Esophagus muscularis mucosa (tissue), 4 donors: ENCODE data around the gene B4GALT5. TPM values are rescaled to one million over a fixed set of nuclear protein-coding genes. Genes with fewer than 3 reads are reported as not detected.

ENCODE experiments used
- DNase-seq: peaks from one replicate; pipeline ENCODE4 v3.0.0-alpha.2; 2017; ENCODE audit errors: extremely low spot score
- H3K27ac ChIP-seq, 4 donors: fragments of 200-600 bp; sonication (generic); replicated peaks in 1 of 4; 1 replicate in 3 of 4; 2 replicates in 1 of 4; pipeline ENCODE4 v1.5.1; 2016 to 2019; ENCODE audit warnings: mild to moderate bottlenecking in 1 of 4
- H3K27me3 ChIP-seq, 4 donors: fragments of 200-600 bp; sonication (generic); one replicate each; pipeline versions ENCODE4 v1.5.1 to v1.6.0; 2016 to 2019
- H3K36me3 ChIP-seq, 4 donors: fragments of 200-600 bp; sonication (generic); one replicate each; pipeline ENCODE4 v1.5.1; 2016 to 2019
- H3K4me1 ChIP-seq, 4 donors: fragments of 200-600 bp; sonication (generic); one replicate each; pipeline ENCODE4 v1.5.1; 2016 to 2019
- H3K4me3 ChIP-seq, 4 donors: fragments of 200-600 bp; sonication (generic); 1 replicate in 2 of 4; 2 replicates in 2 of 4; pipeline ENCODE4 v1.5.1; 2016 to 2019; ENCODE audit warnings: mild to moderate bottlenecking in 4 of 4, moderate library complexity in 1 of 4
- H3K9me3 ChIP-seq, 4 donors: fragments of 200-600 bp; sonication (generic); 1 replicate in 3 of 4; 2 replicates in 1 of 4; pipeline ENCODE4 v1.5.1; 2016 to 2019
- CTCF ChIP-seq, 3 experiments: fragments of 200-600 bp in 2 of 3; fragments of 450-650 bp in 1 of 3; sonication (generic) in 2 of 3; IDR thresholded peaks; one replicate each; pipeline ENCODE4 v1.5.1; 2017 to 2019; ENCODE audit warnings: antibody characterized with exemption in 3 of 3, mild to moderate bottlenecking in 2 of 3, moderate library complexity in 1 of 3
- EP300 ChIP-seq: sonication (generic); formaldehyde crosslinking; IDR thresholded peaks from one replicate; pipeline ENCODE4 v1.6.1; 2017; ENCODE audit warnings: antibody characterized with exemption
- POLR2A ChIP-seq: fragments of 450-650 bp; IDR thresholded peaks from one replicate; pipeline ENCODE4 v1.6.1; 2017; ENCODE audit warnings: antibody characterized with exemption, moderate library complexity, mild to moderate bottlenecking, low read depth
- POLR2AphosphoS5 ChIP-seq, 2 donors: sonication (generic); formaldehyde crosslinking; IDR thresholded peaks; one replicate each; pipeline ENCODE4 v1.6.1; 2017; ENCODE audit warnings: antibody characterized with exemption in 2 of 2
- WGBS: methylation state at CpG from one replicate; pipeline ENCODE4 v1.1.5; 2018; 5-methylcytosine and 5-hydroxymethylcytosine counted together
- intact Hi-C: fragments of 100-400 bp; cut with DNase I; formaldehyde crosslinking; loops from one replicate; pipeline ENCODE4 v1.15.1; 2023
- total RNA-seq, 4 donors: library from RNA; depleted of rRNA; stranded (reverse); fragments of >200 nt; gene quantifications; one replicate each; pipeline versions ENCODE4 v1.1.0 to v1.2.1, GENCODE V29; 2016

The B4GALT5 gene
- total RNA-seq, 4 donors from 2014 or later, result 23.3 to 51.2 (median 37.1) TPM

DNA sequence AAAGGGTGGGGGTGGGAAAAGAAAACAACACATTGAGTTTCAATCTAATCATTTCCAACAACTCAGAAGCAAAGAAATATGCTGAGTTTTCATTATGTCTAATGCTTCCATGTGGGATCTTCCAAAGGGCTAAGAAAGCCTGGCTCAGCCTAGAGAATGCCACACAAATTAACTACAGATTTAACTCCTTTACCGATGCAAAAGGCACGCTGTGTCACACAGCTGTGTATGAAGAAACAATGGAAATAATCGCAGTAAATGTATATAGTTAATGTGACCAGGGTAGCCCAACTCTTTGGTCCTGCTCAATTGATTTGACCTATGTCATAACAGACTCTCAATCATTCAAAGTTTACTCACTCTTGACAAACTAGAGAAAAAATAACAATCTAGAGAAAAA is 17.8 kb downstream of the B4GALT5 start:
- no peak overlapping the region for H3K27ac ChIP-seq
- TF ChIP-seq EP300, result no peak
- TF ChIP-seq POLR2AphosphoS5 (IDR thresholded peaks at IDR 0.05), result no peak
- intact Hi-C loops, result no loop called here
- H3K4me3 ChIP-seq, result no peak overlapping the region
- H3K36me3 ChIP-seq, result no peaks in the 10 kb centered on the region
- WGBS, result 75% methylated on average over 3 of the region's 3 CpGs
- DNase-seq, result no peak
- peaks cover 55 to 75% (median 70%) of the 10 kb centered on the region in 4 donors for H3K4me1 ChIP-seq
- no peaks in the 10 kb centered on the region for H3K9me3 ChIP-seq
- H3K27me3 ChIP-seq, result no peaks in the 10 kb centered on the region

- Histone ChIP-seq H3K27me3 (no peaks in the 10 kb centered on the region), H3K27ac (no peak overlapping the region), H3K4me3 (no peak overlapping the region), H3K9me3 (no peaks in the 10 kb centered on the region), H3K36me3 (no peaks in the 10 kb centered on the region), H3K4me1 (peaks cover 46 to 64% (median 62%) of the 10 kb centered on the region in 4 donors)
- no peak for DNase-seq
- TF ChIP-seq CTCF (IDR thresholded peaks at IDR 0.05) (no peak), POLR2AphosphoS5 (IDR thresholded peaks at IDR 0.05) (no peak), EP300 (no peak), POLR2A (no peak)
- intact Hi-C loops, result no loop called here
- WGBS, result 57% methylated on average over 2 of the region's 2 CpGs
Observed at GRCh38 chr20:49694450-49695071, 19.1 kb downstream of the B4GALT5 start.

- intact Hi-C loops, result no loop called here
- Histone ChIP-seq H3K27me3 (no peaks in the 10 kb centered on the region), H3K36me3 (no peaks in the 10 kb centered on the region), H3K9me3 (no peaks in the 10 kb centered on the region), H3K4me1 (peaks cover 39 to 66% (median 59%) of the 10 kb centered on the region in 4 donors), H3K27ac (no peak overlapping the region), H3K4me3 (no peak overlapping the region)
- no peak for DNase-seq
- 82% methylated on average over 5 of the region's 5 CpGs for WGBS
- TF ChIP-seq POLR2AphosphoS5 (IDR thresholded peaks at IDR 0.05), result no peak
- TF ChIP-seq EP300, result no peak
- TF ChIP-seq CTCF (IDR thresholded peaks at IDR 0.05), result no peak
- TF ChIP-seq POLR2A, result no peak
Observed at GRCh38 chr20:49693435-49694171, 20.1 kb downstream of the B4GALT5 start.

DNA sequence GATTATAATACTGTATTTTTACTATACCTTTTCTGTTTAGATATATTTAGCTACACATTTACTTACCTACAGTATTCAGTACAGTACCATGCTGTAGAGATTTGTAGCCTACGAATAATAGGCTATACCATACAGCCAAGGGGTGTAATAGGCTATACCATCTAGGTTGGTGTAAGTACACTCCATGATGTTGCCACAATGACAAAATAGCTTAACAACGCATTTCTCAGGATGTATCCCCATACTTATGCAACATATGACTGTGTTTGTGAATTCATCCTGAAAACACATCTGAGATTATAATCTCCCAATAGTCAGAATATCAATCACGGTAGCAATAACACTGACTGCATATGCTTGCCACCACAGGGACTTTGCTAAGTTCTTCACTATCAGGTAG is 20.7 kb downstream of the B4GALT5 start:
- H3K4me1 ChIP-seq, result peaks cover 42 to 72% (median 63%) of the 10 kb centered on the region in 4 donors
- intact Hi-C loops, result no loop called here
- TF ChIP-seq CTCF (IDR thresholded peaks at IDR 0.05), result no peak
- no peak for TF ChIP-seq POLR2AphosphoS5 (IDR thresholded peaks at IDR 0.05)
- no peak for TF ChIP-seq POLR2A
- no peak for TF ChIP-seq EP300
- 62% methylated on average over 3 of the region's 3 CpGs for WGBS
- H3K9me3 ChIP-seq, result no peaks in the 10 kb centered on the region
- H3K4me3 ChIP-seq, result no peak overlapping the region
- no peak overlapping the region for H3K27ac ChIP-seq
- no peaks in the 10 kb centered on the region for H3K36me3 ChIP-seq
- H3K27me3 ChIP-seq, result no peaks in the 10 kb centered on the region
- no peak for DNase-seq

DNA sequence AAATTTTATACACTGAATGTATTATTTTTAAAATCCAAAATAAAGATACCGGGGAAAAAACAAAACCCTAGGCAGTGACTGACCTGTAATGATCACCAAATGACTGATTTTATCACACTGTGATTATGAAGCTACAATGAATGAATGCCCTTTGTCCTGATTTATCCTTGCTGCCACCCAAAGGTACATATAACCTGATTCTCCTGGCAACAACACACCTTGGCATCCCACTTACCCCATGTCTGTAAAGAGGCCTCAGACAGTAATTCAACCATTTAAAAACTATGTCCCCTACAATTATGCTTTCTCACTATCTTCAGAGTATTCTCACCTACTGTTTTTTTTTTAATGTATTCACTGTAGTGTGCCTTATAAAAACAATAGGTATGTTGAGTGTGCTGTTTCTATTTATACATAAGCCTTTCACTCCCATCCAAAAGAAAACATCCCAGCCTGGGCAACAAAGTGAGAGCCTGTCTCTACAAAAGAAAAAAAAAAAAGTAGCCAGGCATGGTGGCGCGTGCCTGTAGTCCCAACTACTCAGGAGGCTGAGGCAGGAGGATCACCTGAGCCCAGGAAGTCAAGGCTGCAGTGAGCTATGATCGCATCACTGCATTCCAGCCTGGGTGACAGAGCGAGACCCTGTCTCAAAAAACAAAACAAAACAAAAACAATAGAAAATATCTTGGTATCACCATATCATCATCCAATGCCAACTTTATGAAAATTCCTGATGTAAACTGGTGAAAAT is 21.7 kb downstream of the B4GALT5 start:
- intact Hi-C loops, result no loop called here
- H3K9me3 ChIP-seq, result no peaks in the 10 kb centered on the region
- peaks cover 41 to 76% (median 65%) of the 10 kb centered on the region in 4 donors for H3K4me1 ChIP-seq
- no peaks in the 10 kb centered on the region for H3K36me3 ChIP-seq
- TF ChIP-seq EP300 (no peak), POLR2AphosphoS5 (IDR thresholded peaks at IDR 0.05) (no peak), POLR2A (no peak), CTCF (IDR thresholded peaks at IDR 0.05) (no peak)
- no peaks in the 10 kb centered on the region for H3K27me3 ChIP-seq
- H3K27ac ChIP-seq, result no peak overlapping the region
- H3K4me3 ChIP-seq, result no peak overlapping the region
- no peak for DNase-seq
- 95% methylated on average over 5 of the region's 5 CpGs for WGBS
